HCT116 (cell line): Measurements from ENCODE around the gene PLD3. TPM values are rescaled to one million over a fixed set of nuclear protein-coding genes. Genes with fewer than 3 reads are reported as not detected.

Experiments
- ATAC-seq: fragments of 200-7000 bp; cut with Tn5 transposase; 2 replicates; pipeline ENCODE4 v1.9.1; 2020; ENCODE audit warnings: mild to moderate bottlenecking, moderate library complexity
- BruUV-seq: library from RNA; stranded (reverse); fragments of 400-500 nt; replicated peaks from 2 replicates; lab custom pipeline; 2021; lab: Mats Ljungman, UMichigan
- CTCF ChIA-PET: fragments of 300-600 bp; sonication (Branson Sonifier 250); formaldehyde crosslinking; loops from one replicate; lab custom pipeline; 2021; ENCODE audit warnings: antibody characterized with exemption; lab: Charles Lee
- POLR2A ChIA-PET: fragments of 300-600, 350-600 bp; sonication (Branson Sonifier 250); formaldehyde crosslinking; loops from one replicate; lab custom pipeline; 2021; ENCODE audit warnings: antibody characterized with exemption; lab: Charles Lee
- RAD21 ChIA-PET, 2 experiments: fragments of 300-600 bp; sonication (Branson Sonifier 250); formaldehyde crosslinking; loops; one replicate each; lab custom pipeline; 2023; ENCODE audit warnings: low total read pairs in 2 of 2; ENCODE audit not compliant: uncharacterized antibody in 2 of 2, unreplicated experiment in 2 of 2, low non-redundant PET in 1 of 2; lab: Charles Lee
- DNase-seq: peaks from one replicate; pipeline ENCODE4 v3.0.0-alpha.2; 2010; ENCODE audit warnings: low read depth, low spot score
- H2AFZ ChIP-seq: fragments of 200-600 bp; shearing (Covaris generic), sonication (generic); 2 replicates; pipeline ENCODE4 v1.6.1; 2017; ENCODE audit warnings: low read depth, mixed run types, mixed read lengths, antibody characterized with exemption, low read length; ENCODE audit not compliant: poor library complexity, severe bottlenecking
- H3K27ac ChIP-seq: 2 replicates; pipeline ENCODE4 v1.5.1; 2012; ENCODE audit warnings: low read depth, low read length
- H3K27me3 ChIP-seq: fragments of 200-600 bp; sonication (generic); 2 replicates; pipeline ENCODE4 v1.6.1; 2016; ENCODE audit warnings: mixed run types, low read length, mixed read lengths; ENCODE audit not compliant: insufficient read depth
- H3K36me3 ChIP-seq, 2 experiments: fragments of 200-500 bp in 1 of 2; fragments of 200-600 bp in 1 of 2; sonication (Bioruptor generic) in 1 of 2; sonication (generic) in 1 of 2; 2 replicates each; pipeline versions ENCODE4 v1.5.1 to v1.6.1; 2014 to 2016; ENCODE audit warnings: low read length in 2 of 2, inconsistent platforms in 1 of 2, mixed read lengths in 1 of 2, mixed run types in 1 of 2; ENCODE audit not compliant: insufficient read depth in 2 of 2, control insufficient read depth in 1 of 2
- H3K4me1 ChIP-seq, 2 experiments: fragments of 200-600 bp in 1 of 2; sonication (generic) in 1 of 2; 2 replicates each; pipeline versions ENCODE4 v1.5.1 to v1.6.1; 2012 to 2017; ENCODE audit warnings: low read length in 2 of 2, inconsistent platforms in 1 of 2, mild to moderate bottlenecking in 1 of 2, mixed read lengths in 1 of 2, mixed run types in 1 of 2, moderate library complexity in 1 of 2; ENCODE audit not compliant: insufficient read depth in 2 of 2, control insufficient read depth in 1 of 2
- H3K4me2 ChIP-seq: fragments of 200-600 bp; sonication (generic); 2 replicates; pipeline ENCODE4 v1.6.1; 2017; ENCODE audit warnings: mixed run types, low read length, mixed read lengths
- H3K4me3 ChIP-seq, 2 experiments: fragments of 200-600 bp in 1 of 2; sonication (generic) in 1 of 2; replicated peaks in 1 of 2; 2 replicates each; pipeline ENCODE4 v1.5.1; 2011 to 2016; ENCODE audit warnings: low read length in 2 of 2, control low read depth in 1 of 2, low read depth in 1 of 2, mild to moderate bottlenecking in 1 of 2, mixed read lengths in 1 of 2, mixed run types in 1 of 2
- H3K79me2 ChIP-seq: fragments of 200-600 bp; sonication (generic); 2 replicates; pipeline ENCODE4 v1.6.1; 2017; ENCODE audit warnings: mild to moderate bottlenecking, mixed run types, low read length, moderate library complexity, mixed read lengths; ENCODE audit not compliant: insufficient read depth
- H3K9ac ChIP-seq: fragments of 200-600 bp; sonication (generic); 2 replicates; pipeline ENCODE4 v1.6.1; 2016; ENCODE audit warnings: low read length, mixed read lengths
- H3K9me2 ChIP-seq: fragments of 200-600 bp; sonication (generic), shearing (Covaris generic); 2 replicates; pipeline ENCODE4 v1.6.1; 2017; ENCODE audit warnings: mixed run types, mild to moderate bottlenecking, moderate library complexity; ENCODE audit not compliant: insufficient read depth
- H3K9me3 ChIP-seq, 2 experiments: fragments of 200-500 bp in 1 of 2; fragments of 200-600 bp in 1 of 2; sonication (Bioruptor generic) in 1 of 2; sonication (generic) in 1 of 2; 2 replicates each; pipeline ENCODE4 v1.6.1; 2014 to 2017; ENCODE audit warnings: low read length in 2 of 2, mixed read lengths in 2 of 2, inconsistent platforms in 1 of 2, low read depth in 1 of 2, mild to moderate bottlenecking in 1 of 2, mixed run types in 1 of 2, moderate library complexity in 1 of 2; ENCODE audit not compliant: control insufficient read depth in 1 of 2, insufficient read depth in 1 of 2
- H4K20me1 ChIP-seq: fragments of 200-600 bp; sonication (generic), shearing (Covaris generic); 2 replicates; pipeline ENCODE4 v1.6.1; 2017; ENCODE audit warnings: mixed run types, mild to moderate bottlenecking, moderate library complexity; ENCODE audit not compliant: insufficient read depth
- CEBPB ChIP-seq: IDR thresholded peaks from 2 replicates; pipeline ENCODE4 v1.6.1; 2012; ENCODE audit warnings: low read depth
- EGR1 ChIP-seq: IDR thresholded peaks from 2 replicates; pipeline ENCODE4 v1.6.1; 2012; ENCODE audit warnings: low read depth
- EZH2 ChIP-seq: fragments of 200-600 bp; sonication (generic); IDR thresholded peaks from 2 replicates; pipeline ENCODE4 v1.6.1; 2017; ENCODE audit warnings: antibody characterized with exemption, mixed run types
- JUND ChIP-seq: IDR thresholded peaks from 2 replicates; pipeline ENCODE4 v1.6.1; 2012
- RAD21 ChIP-seq: IDR thresholded peaks from 2 replicates; pipeline ENCODE4 v1.6.1; 2012; ENCODE audit warnings: low read depth, mild to moderate bottlenecking
- REST ChIP-seq: IDR thresholded peaks from 2 replicates; pipeline ENCODE4 v1.6.1; 2012; ENCODE audit warnings: low read depth
- SIN3A ChIP-seq: IDR thresholded peaks from 2 replicates; pipeline ENCODE4 v1.6.1; 2012; ENCODE audit warnings: low read depth
- SP1 ChIP-seq: IDR thresholded peaks from 2 replicates; pipeline ENCODE4 v1.6.1; 2012; ENCODE audit warnings: low read depth
- ZFX ChIP-seq: fragments of 450-650 bp; IDR thresholded peaks from 2 replicates; pipeline ENCODE4 v1.6.1; 2017
- ZNF274 ChIP-seq: fragments of 200-500 bp; sonication (Bioruptor generic); IDR thresholded peaks from 2 replicates; pipeline ENCODE4 v1.6.1; 2014; ENCODE audit warnings: mild to moderate bottlenecking, low read depth, low read length, inconsistent platforms
- intact Hi-C: fragments of 100-400 bp; cut with micrococcal nuclease; formaldehyde crosslinking; loops from 2 replicates; pipeline ENCODE4 v1.10.0; 2022
- total RNA-seq: library from RNA; stranded (reverse); gene quantifications from one replicate; pipeline ENCODE4 v1.2.1, GENCODE V29; 2021; ENCODE audit not compliant: unreplicated experiment
- TF ChIP-seq, protein P1 (sequence below): IDR thresholded peaks from 2 replicates; pipeline ENCODE4 v1.6.1; 2011; ENCODE audit warnings: mild to moderate bottlenecking, low read length, moderate library complexity; ENCODE audit not compliant: insufficient replicate concordance; ENCODE audit errors: extremely low read depth

PLD3 gene
- total RNA-seq, 1 experiment from 2014 or later = 123 TPM

- Histone ChIP-seq H3K79me2 (no peaks in the 10 kb centered on the region), H2AFZ (no peak overlapping the region), H3K27me3 (no peaks in the 10 kb centered on the region), H3K4me3 (no peak overlapping the region), H3K4me1 (no peaks in the 10 kb centered on the region), H3K9ac (no peak overlapping the region), H3K4me2 (no peak overlapping the region), H3K9me3 (no peaks in the 10 kb centered on the region), H3K27ac (no peak overlapping the region), H3K9me2 (no peaks in the 10 kb centered on the region), H3K36me3 (no peaks in the 10 kb centered on the region; a peak in 1 of 4 replicates), H4K20me1 (no peaks in the 10 kb centered on the region)
- POLR2A ChIA-PET = no interaction called here
- RAD21 ChIA-PET = no interaction called here
- CTCF ChIA-PET = interaction anchor here (1.3 kb wide), 1 partner anchor 239 kb away, joined by 3 read pairs; no protein-coding TSS in a partner anchor
- TF ChIP-seq EZH2 = no peak
- TF ChIP-seq EGR1 = no peak
- no peak for TF ChIP-seq REST
- TF ChIP-seq, protein P1, sequence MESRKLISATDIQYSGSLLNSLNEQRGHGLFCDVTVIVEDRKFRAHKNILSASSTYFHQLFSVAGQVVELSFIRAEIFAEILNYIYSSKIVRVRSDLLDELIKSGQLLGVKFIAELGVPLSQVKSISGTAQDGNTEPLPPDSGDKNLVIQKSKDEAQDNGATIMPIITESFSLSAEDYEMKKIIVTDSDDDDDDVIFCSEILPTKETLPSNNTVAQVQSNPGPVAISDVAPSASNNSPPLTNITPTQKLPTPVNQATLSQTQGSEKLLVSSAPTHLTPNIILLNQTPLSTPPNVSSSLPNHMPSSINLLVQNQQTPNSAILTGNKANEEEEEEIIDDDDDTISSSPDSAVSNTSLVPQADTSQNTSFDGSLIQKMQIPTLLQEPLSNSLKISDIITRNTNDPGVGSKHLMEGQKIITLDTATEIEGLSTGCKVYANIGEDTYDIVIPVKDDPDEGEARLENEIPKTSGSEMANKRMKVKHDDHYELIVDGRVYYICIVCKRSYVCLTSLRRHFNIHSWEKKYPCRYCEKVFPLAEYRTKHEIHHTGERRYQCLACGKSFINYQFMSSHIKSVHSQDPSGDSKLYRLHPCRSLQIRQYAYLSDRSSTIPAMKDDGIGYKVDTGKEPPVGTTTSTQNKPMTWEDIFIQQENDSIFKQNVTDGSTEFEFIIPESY = no peak
- TF ChIP-seq SP1 = no peak
- no peak for TF ChIP-seq ZFX
- TF ChIP-seq RAD21 = no peak
- no peak for TF ChIP-seq JUND
- TF ChIP-seq CEBPB = no peak
- no peak for TF ChIP-seq SIN3A
- TF ChIP-seq ZNF274 = no peak
- DNase-seq = no peak
- BruUV-seq = no TSS peak
- no peak for ATAC-seq
- intact Hi-C loops = no loop called here
Measured at GRCh38 chr19:40379446-40380198, 31.1 kb downstream of the PLD3 start.
